HL-60/S4 treated with phorbol 12-myristate 13-acetate at 8.2 ng/mL for 4 days and 3 days (cell line): Measurements from ENCODE around the gene CACNG1.
"Not testable (repeated sequence)": the region's sequence is repeated elsewhere in the genome, so short reads cannot be mapped to it uniquely, and the experiment has no call there.

Source experiments
- in situ Hi-C: fragments of 300-500 bp; cut with MboI; formaldehyde crosslinking; loops from 2 replicates; pipeline ENCODE4 v1.15.0; 2022; ENCODE audit warnings: low sequenced_read_pairs

Gene CACNG1

GRCh38 chr17:67024736-67025135 is 19.6 kb upstream of the CACNG1 start:
- in situ Hi-C loops, result no loop called here

- in situ Hi-C loops, result no loop called here
Observed at GRCh38 chr17:67025216-67025792, 19.1 kb upstream of the CACNG1 start.

GRCh38 chr17:67026341-67026740 is 18.0 kb upstream of the CACNG1 start:
- in situ Hi-C loops, result no loop called here

- in situ Hi-C loops, result no loop called here
Observed at GRCh38 chr17:67027031-67027628, 17.2 kb upstream of the CACNG1 start.

- in situ Hi-C loops, result no loop called here
Observed at GRCh38 chr17:67030641-67031040, 13.7 kb upstream of the CACNG1 start.

- in situ Hi-C loops, result no loop called here
Observed at GRCh38 chr17:67032382-67032781, 12.0 kb upstream of the CACNG1 start.

GRCh38 chr17:67032985-67033384 is 11.4 kb upstream of the CACNG1 start:
- in situ Hi-C loops, result no loop called here

- in situ Hi-C loops, result no loop called here
Observed at GRCh38 chr17:67033613-67034012, 10.7 kb upstream of the CACNG1 start.

GRCh38 chr17:67035131-67036083 is 8.9 kb upstream of the CACNG1 start:
- in situ Hi-C loops, result no loop called here

GRCh38 chr17:67038861-67039365 is 5.4 kb upstream of the CACNG1 start:
- in situ Hi-C loops, result no loop called here

- in situ Hi-C loops, result no loop called here
Observed at GRCh38 chr17:67040652-67041051, 3.7 kb upstream of the CACNG1 start.

GRCh38 chr17:67041119-67041518 is 3.2 kb upstream of the CACNG1 start:
- in situ Hi-C loops, result not testable (repeated sequence)

GRCh38 chr17:67041531-67041930 is 2.8 kb upstream of the CACNG1 start:
- in situ Hi-C loops, result no loop called here

- in situ Hi-C loops, result no loop called here
Observed at GRCh38 chr17:67041941-67042899, 2.1 kb upstream of the CACNG1 start.

- in situ Hi-C loops, result no loop called here
Observed at GRCh38 chr17:67043283-67043682, 1.1 kb upstream of the CACNG1 start.

GRCh38 chr17:67044940-67045339 is 586 bp downstream of the CACNG1 start:
- in situ Hi-C loops, result no loop called here

GRCh38 chr17:67046398-67046797 is 2.0 kb downstream of the CACNG1 start:
- in situ Hi-C loops, result no loop called here

- in situ Hi-C loops, result no loop called here
Observed at GRCh38 chr17:67047382-67047781, 3.0 kb downstream of the CACNG1 start.

- in situ Hi-C loops, result no loop called here
Observed at GRCh38 chr17:67049025-67049739, 4.8 kb downstream of the CACNG1 start.

GRCh38 chr17:67050066-67050465 is 5.7 kb downstream of the CACNG1 start:
- in situ Hi-C loops, result no loop called here
